ENCODE measurements around the gene MXRA8.

Gene MXRA8

GRCh38 chr1:1335792-1336248 is 22.5 kb downstream of the MXRA8 start:
- DNase-seq (ENCODE audit: low spot score): no peak

- no peak for DNase-seq (ENCODE audit: low spot score)
These were observed 23.1 kb downstream of the MXRA8 start for GRCh38 chr1:1335283-1335682.

- no peak for DNase-seq (ENCODE audit: low spot score)
These were observed 23.5 kb downstream of the MXRA8 start for GRCh38 chr1:1334835-1335234.

GRCh38 chr1:1333551-1334241 is 24.7 kb downstream of the MXRA8 start:
- no peak for DNase-seq (ENCODE audit: low spot score)

- DNase-seq (ENCODE audit: low spot score): no peak
These were observed 25.4 kb downstream of the MXRA8 start for GRCh38 chr1:1332774-1333480.

- DNase-seq (ENCODE audit: low spot score): no peak
These were observed 26.2 kb downstream of the MXRA8 start for GRCh38 chr1:1332031-1332755.

- no peak for DNase-seq (ENCODE audit: low spot score)
These were observed 27.0 kb downstream of the MXRA8 start, which contains the start of gene TAS1R3 for GRCh38 chr1:1331068-1331965. TSS of gene TAS1R3 (plus strand) at chr1:1331280. CDS start at chr1:1331346, 66 bp downstream.

GRCh38 chr1:1330366-1331067 is 27.8 kb downstream of the MXRA8 start:
- no peak for DNase-seq (ENCODE audit: low spot score)

- no peak for DNase-seq (ENCODE audit: low spot score)
These were observed 28.8 kb downstream of the MXRA8 start for GRCh38 chr1:1329304-1330210.

- DNase-seq (ENCODE audit: low spot score): no peak
These were observed 30.1 kb downstream of the MXRA8 start for GRCh38 chr1:1328254-1328653.

- no peak for DNase-seq (ENCODE audit: low spot score)
These were observed 31.1 kb downstream of the MXRA8 start for GRCh38 chr1:1327291-1327690.

- DNase-seq (ENCODE audit: low spot score): no peak
These were observed 32.2 kb downstream of the MXRA8 start for GRCh38 chr1:1326075-1326605.

- DNase-seq (ENCODE audit: low spot score): no peak
These were observed 32.9 kb downstream of the MXRA8 start for GRCh38 chr1:1325288-1326074.

GRCh38 chr1:1324524-1325287 is 33.6 kb downstream of the MXRA8 start, which contains the start of the genes CPTP and INTS11:
TSS of gene CPTP (plus strand) at chr1:1324802. CDS start at chr1:1326911, 2,109 bp downstream.
TSS of gene INTS11 (minus strand) at chr1:1324660. CDS start at chr1:1324608, 52 bp downstream.
- peak; percentile 97 for DNase-seq (ENCODE audit: low spot score)

GRCh38 chr1:1324084-1324523 is 34.3 kb downstream of the MXRA8 start:
- DNase-seq (ENCODE audit: low spot score): no peak

- no peak for DNase-seq (ENCODE audit: low spot score)
These were observed 35.4 kb downstream of the MXRA8 start for GRCh38 chr1:1322952-1323351.

- DNase-seq (ENCODE audit: low spot score): no peak
These were observed 35.9 kb downstream of the MXRA8 start for GRCh38 chr1:1322418-1322817.

GRCh38 chr1:1321477-1321876 is 36.9 kb downstream of the MXRA8 start:
- DNase-seq (ENCODE audit: low spot score): no peak

Data from activated CD4-positive, alpha-beta T cell treated with anti-CD3 and anti-CD28 coated beads, Interleukin-2, Interleukin-4, amounts not matched to agents 100 ng/mL and 50 ng/mL, durations not matched to agents 16 hours and 8 hours (primary cell).